Dermis blood vessel endothelial cell (primary cell): ENCODE measurements around the gene PHACTR2. TPM values are rescaled to one million over a fixed set of nuclear protein-coding genes. Genes with fewer than 3 reads are reported as not detected.
"Not testable (repeated sequence)": the region's sequence is repeated elsewhere in the genome, so short reads cannot be mapped to it uniquely, and the experiment has no call there.

Experiments
- DNase-seq: peaks from one replicate; pipeline ENCODE4 v3.0.0; 2010
- total RNA-seq: library from RNA; depleted of rRNA; stranded (reverse); fragments of >200 nt; gene quantifications from 2 replicates; pipeline ENCODE4 v1.2.3, GENCODE V29; 2014

The PHACTR2 gene
- total RNA-seq, 1 donor from 2014 or later, result 199 TPM

DNA sequence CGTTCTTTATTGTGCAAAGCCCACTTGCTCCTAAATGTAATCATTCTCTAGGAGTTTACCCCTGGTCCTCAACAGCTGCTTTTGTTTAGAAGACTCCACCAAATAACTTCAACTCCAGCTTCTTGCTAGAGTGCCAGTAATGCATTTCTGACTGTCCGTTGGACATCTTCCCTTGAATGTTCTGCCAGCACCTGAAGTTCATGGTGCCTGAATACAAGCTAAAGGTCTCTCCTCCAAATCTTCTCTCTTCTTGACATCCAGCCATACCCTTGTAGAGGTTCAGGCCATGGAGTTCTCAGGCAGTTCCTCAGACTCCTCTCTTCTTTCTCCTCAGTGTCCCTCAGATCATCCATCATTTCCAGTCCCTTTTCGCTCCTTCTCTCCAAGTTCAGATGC is 21.7 kb downstream of the PHACTR2 start:
- DNase-seq, result no peak

DNA sequence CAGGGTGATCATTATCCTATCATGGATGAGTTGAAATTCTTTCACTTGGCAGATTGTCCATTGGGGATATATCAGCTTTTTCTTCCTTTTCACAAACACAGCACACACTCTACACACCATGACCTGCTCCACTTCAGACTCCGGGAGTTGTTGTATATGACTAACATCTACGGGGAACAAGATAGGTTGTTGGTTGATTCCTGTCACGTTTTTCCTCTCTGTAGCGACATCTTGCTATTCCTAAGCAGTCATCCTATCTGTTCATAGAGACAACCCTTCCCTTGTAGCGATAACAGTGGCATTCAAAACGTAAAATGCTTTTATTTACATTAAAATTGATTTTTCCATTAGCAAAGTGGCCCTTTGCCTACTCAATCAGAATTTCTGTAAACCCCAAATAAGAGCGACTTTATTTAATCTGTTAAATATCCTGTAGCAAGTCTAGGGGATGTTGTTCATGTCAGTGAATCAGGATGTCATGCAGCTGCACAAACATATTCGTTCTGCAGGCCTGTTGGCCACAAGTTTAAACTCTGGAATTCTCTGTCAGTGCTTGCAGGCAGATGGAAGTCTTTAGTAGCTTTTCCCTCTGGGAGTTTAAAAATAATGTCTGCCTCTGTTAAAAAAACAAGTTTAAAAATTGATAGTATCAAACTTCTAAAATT is 23.1 kb downstream of the PHACTR2 start:
- DNase-seq, result peak; percentile 63

DNA sequence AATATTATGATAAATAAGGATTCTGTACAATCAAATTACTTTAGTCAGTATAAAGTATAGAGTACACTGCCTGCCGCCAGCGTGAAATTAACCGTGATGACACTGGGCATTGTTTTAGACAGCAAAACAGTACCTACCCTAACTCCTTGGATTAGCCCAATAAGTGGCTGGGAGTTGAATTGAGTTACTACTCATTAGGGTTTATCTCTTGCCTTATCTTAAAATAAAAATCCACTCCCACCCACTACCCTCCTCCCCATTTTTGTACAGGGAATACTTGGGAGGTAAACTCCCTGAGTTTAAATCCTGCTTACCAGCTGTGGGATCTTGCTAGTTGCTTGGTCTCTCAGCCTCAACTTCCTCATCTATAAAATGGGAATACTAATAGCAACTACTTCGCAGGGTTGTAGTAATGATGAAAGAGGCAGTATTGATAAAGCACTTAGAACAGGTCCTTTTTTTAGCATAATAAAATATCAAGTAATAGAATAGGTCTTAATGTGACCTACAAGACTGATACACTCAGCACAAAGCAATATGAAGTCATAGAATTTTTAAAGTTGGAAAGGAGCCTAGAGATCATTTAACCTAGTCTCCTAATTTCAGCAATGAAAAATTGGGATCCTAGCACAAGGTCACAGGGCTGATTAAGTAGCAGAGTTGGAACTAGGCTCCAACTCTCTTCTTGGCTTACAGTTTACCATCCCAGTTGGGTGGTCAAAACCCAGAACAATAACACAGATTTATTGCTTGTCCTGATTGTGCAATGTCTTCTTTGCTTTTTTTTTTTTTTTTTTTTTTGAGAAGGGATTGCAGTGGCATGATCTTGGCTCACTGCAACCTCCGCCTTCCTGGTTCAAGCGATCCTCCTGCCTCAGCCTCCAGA is 23.8 kb downstream of the PHACTR2 start:
- peak; percentile 14 for DNase-seq

- no peak for DNase-seq
Measured at GRCh38 chr6:143705569-143705968, 27.8 kb downstream of the PHACTR2 start.

GRCh38 chr6:143707697-143708096 is 29.9 kb downstream of the PHACTR2 start:
- DNase-seq, result peak; percentile 17

GRCh38 chr6:143708889-143709288 is 31.1 kb downstream of the PHACTR2 start:
- no peak for DNase-seq

- no peak for DNase-seq
Measured at GRCh38 chr6:143711714-143712113, 33.9 kb downstream of the PHACTR2 start.

- no peak for DNase-seq
Measured at GRCh38 chr6:143718472-143718871, 40.7 kb downstream of the PHACTR2 start.

- no peak for DNase-seq
Measured at GRCh38 chr6:143721642-143722041, 43.9 kb downstream of the PHACTR2 start.

- no peak for DNase-seq
Measured at GRCh38 chr6:143724876-143725275, 47.1 kb downstream of the PHACTR2 start.

DNA sequence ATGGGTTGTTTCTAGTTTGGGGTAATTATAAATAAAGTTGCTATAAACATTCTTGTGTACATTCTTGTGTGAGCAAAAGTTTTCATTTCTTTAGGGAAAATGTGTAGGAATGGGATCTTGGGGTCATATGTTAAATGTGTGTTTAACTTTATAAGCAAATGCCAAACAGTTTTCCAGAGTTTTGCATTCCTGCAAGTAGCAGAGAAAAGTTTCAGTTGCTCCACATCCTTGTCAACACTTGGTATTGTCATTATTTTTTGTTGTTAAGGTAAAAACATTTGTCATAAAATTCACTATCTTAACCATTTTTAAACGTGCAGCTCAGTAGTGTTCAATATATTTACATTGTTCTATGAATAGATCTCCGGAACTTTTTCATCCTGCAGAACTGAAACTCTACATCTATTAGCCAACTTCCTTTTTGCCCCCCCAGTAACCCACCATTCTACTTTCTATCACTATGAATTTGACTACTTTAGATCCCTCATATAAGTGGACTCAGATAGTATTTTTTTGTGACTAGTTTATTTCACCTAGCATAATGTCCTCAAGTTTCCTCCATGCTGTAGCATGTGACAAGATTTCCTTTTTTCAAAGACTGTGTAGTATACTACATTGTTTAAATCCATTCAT is 48.4 kb downstream of the PHACTR2 start:
- DNase-seq, result no peak

DNA sequence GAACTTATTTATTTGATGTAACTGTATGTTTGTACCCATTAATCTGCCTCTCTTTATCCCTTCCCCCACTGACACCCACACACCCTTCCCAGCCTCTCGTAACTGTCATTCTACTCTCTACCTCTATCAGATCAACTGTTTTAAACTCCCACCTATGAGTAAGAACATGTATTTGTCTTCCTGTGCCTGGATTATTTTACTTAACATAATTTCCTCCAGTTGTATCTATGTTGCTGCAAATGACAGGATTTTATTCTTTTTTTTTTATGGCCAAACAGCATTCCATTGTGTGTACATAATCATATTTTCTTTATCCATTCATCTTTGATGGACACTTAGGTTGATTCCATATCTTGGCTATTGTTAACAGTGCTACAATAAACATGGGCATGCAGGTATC is 49.3 kb downstream of the PHACTR2 start:
- peak; percentile 27 for DNase-seq

DNA sequence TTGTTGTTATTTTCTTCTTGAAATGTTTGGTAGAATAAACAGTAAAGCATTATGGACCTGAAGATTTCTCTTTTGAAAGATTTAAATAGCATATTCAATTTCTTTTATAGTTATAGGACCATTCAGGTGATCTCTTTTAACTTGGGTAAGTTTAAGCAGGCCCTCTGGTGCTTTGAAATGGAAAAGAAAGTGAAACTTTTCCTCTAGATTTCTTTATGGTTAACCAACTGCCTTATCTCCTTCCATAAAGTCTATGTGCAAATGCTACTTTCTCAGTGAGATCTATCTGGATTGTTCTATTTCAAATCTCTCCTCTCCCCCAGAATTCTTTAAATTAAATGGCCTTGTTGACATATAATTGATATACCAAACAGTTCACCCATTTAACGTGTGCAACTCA is 54.0 kb downstream of the PHACTR2 start:
- DNase-seq, result no peak

- DNase-seq, result no peak
Measured at GRCh38 chr6:143732536-143732935, 54.8 kb downstream of the PHACTR2 start.

DNA sequence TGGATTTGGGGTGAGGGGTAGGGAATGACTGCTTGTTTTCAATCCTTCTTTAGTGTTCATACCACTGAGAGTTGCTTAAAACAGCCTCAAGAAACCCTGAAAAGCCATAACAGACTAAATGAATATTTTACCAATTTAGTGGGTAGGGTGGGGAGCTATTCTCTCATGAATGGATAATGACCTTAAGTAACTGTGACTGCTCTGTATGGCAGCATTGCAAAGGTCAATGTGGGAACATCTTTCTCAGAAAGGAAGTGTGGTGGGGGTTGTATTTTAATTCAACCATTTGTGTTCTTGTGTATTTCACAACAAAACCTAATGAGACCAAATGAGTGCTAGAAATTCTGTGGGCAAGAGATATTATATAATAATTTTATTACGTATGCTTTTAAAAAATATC is 55.7 kb downstream of the PHACTR2 start:
- no peak for DNase-seq

DNA sequence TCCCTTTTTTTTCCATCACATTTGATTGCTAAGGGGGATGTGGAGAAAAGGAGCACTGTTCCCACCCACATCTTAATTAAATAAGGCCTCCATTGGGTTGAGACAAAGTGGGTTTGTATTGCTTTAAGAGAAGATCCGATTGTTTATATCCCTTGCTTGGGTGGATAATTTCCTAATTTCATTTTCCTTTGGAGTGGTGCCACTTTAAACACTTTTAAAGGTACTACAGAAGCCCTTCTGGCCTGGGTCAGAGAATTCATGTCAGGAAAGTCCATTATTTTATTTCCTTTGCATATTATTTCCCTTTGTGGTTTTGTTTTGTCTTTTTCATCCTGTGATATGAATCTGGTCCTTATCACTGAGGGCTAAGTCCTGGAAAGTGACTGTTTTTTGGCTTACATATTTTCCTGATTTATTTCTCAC is 56.9 kb downstream of the PHACTR2 start:
- DNase-seq, result peak; percentile 64

DNA sequence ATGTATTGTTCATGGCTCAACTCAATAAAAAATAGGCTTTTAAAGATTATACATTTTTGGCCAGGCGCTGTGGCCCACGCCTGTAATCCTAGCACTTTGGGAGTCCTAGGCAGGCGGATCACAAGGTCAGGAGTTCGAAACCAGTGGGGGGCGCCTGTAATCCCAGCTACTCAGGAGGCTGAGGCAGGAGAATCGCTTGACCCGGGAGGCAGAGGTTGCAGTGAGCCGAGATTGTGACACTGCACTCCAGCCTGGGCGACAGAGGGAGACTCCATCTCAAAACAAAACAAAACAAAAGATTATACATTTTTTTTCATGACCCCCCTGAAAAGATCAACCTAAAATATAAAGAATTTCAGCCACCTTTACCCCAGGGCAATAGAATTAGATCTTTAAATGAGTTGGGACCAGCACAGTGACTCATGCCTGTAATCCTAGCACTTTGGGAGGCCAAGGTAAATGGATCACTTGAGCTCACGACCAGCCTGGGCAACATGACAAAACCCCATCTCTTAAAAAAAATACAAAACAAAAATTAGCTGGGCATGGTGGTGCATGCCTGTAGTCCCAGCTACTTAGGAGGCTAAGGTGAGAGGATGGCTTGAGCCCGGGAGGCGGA is 60.4 kb downstream of the PHACTR2 start:
- DNase-seq, result not testable (repeated sequence)

GRCh38 chr6:143739341-143739851 is 61.6 kb downstream of the PHACTR2 start:
- DNase-seq, result no peak

DNA sequence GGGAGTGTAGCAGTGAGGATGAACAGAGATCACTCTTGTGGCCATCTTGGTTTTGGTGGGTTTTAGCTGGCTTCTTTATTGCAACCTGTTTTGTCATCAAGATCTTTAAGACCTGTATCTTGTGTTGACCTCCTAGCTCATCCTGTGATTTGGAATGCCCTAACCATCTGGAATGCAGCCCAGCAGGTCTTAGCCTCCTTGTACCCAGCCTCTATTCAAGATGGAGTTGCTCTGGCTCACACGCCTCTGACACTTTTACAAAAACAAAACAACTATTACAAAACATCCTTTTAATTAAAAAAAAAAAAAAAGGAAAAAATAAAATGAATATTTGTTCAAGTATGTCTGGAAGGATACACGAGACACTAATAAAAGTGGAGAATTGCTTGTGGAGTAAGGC is 62.4 kb downstream of the PHACTR2 start:
- DNase-seq, result no peak

- DNase-seq, result no peak
Measured at GRCh38 chr6:143741480-143741879, 63.7 kb downstream of the PHACTR2 start.

GRCh38 chr6:143742070-143742954 is 64.5 kb downstream of the PHACTR2 start:
- DNase-seq, result no peak

- DNase-seq, result no peak
Measured at GRCh38 chr6:143742955-143743255, 65.1 kb downstream of the PHACTR2 start.
